ENCODE data around the gene STAP2. TPM values are rescaled to one million over a fixed set of nuclear protein-coding genes. Genes with fewer than 3 reads are reported as not detected.

Gene STAP2
- total RNA-seq, 2 experiments from 2014 or later: 1.7 to 1.8 TPM

DNA sequence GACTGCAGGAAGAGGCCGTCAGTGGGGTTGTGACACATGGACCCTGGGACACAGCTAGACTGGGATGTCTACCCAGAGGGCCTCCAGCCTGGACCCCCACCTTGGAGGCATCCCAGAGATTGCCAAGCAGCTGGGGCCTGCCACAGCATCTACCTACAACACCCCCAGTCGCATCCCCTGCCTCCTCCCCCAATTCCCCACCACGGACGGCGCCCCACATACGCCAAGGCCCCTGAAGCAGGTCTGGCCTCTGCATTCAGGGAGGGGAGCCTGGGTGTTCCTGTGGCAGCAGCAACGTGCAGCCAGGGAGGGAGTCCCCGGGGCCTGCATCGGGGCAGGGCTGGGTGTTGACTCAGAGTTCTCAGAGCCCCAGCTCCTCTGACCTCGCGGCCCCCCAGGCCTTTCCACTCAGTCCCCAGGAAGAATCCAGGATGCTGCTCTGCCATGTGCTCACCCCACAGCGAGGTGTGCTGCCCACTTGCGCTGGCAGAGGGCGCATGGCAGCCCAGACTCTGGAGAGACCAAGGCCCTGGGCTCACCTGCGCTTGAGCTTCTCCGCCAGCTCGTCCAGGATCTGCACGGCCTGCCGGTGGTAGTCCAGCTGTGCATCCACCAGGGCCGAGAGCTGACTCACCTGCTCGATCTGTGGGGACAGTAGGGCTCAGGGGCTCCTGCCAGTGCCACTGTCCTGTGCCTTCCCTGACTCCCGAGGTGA lies 24.4 kb upstream of the STAP2 start:
- H3K4me3 ChIP-seq (ENCODE audit: low read length): no peak overlapping the region
- ChIA-PET POLR2A (interaction anchor here (1.3 kb wide), 1 partner anchor 223 kb away, joined by 3 read pairs; no protein-coding TSS in a partner anchor), CTCF (interaction anchor here (1.3 kb wide), 1 partner anchor 10 kb away, joined by 3 read pairs; no protein-coding TSS in a partner anchor)
- peak in 1 of 14 experiments; percentile 32 for DNase-seq
- H3K36me3 ChIP-seq (ENCODE audit: insufficient read depth, low read length): peaks cover 81% of the 10 kb centered on the region
- no peak overlapping the region for H3K27ac Mint-ChIP-seq
- H3K27ac ChIP-seq (ENCODE audit: low read depth in 1 of 2, low read length in 2 of 2): no peak overlapping the region
- peaks cover 18% of the 10 kb centered on the region for H3K36me3 Mint-ChIP-seq (ENCODE audit: low read depth)
- no peaks in the 10 kb centered on the region for H3K27me3 Mint-ChIP-seq
- intact Hi-C loops (cut with DNase I, micrococcal nuclease): no loop called here
- H3K9me3 ChIP-seq (ENCODE audit: control insufficient read depth in 1 of 2, insufficient read depth in 1 of 2, low read length in 2 of 2): no peaks in the 10 kb centered on the region
- no peak for TF ChIP-seq CTCF (IDR thresholded peaks at IDR 0.05)
- ATAC-seq (ENCODE audit: poor library complexity): peak; percentile 28
- peaks cover 7% of the 10 kb centered on the region for H3K4me1 ChIP-seq (ENCODE audit: insufficient read depth, low read length)
- no peak overlapping the region for H3K4me3 Mint-ChIP-seq
- H3K9me3 Mint-ChIP-seq: no peaks in the 10 kb centered on the region
- no peaks in the 10 kb centered on the region for H3K27me3 ChIP-seq (ENCODE audit: control insufficient read depth in 1 of 2, insufficient read depth in 2 of 2, low read length in 2 of 2)
- H3K4me1 Mint-ChIP-seq (ENCODE audit: low read depth): peaks cover 3% of the 10 kb centered on the region

DNA sequence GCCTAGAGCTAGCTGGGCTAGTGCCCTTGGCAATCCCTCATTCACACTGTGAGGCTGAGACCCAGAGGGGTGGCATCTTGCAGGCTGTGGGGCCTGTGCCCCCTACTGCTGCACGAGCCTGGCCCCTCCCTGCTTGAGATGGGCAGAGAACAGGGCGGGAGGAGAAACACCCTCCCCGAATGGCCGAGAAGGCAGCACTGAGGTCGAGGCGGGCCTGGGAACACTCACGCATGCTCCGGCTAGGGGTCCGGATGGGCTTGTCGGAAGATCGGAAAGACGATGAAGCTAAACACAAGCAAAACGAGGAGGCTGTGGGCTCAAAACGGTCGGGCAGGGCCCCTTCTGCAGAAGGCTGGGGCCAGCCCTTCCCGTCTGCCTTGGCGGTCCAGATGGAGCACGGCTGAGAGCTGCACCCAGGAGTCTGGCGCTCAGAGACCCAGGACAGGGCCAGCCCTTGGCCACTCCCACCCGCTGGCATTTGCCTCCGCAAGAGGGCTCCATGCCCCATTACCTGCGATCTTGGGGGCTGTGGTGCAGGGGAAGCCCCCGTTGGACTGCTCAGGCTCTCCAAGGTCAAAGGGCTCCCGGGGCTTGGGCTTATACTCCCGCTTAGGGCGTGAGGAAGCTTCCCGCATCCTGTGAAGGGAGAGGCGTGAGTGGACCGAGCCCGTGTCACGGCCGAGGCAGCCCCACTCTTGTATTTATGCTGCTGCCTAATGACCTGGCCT lies 23.6 kb upstream of the STAP2 start:
- DNase-seq (peak in 1 of 14 experiments; percentile 28), ATAC-seq (ENCODE audit: poor library complexity) (no peak)
- Mint-ChIP-seq H3K27me3 (no peaks in the 10 kb centered on the region), H3K36me3 (ENCODE audit: low read depth) (peaks cover 18% of the 10 kb centered on the region), H3K9me3 (no peaks in the 10 kb centered on the region), H3K4me1 (ENCODE audit: low read depth) (no peaks in the 10 kb centered on the region), H3K27ac (no peak overlapping the region), H3K4me3 (no peak overlapping the region)
- Histone ChIP-seq H3K4me3 (ENCODE audit: low read length) (no peak overlapping the region), H3K4me1 (ENCODE audit: insufficient read depth, low read length) (peaks cover under 1% of the 10 kb centered on the region), H3K27me3 (ENCODE audit: control insufficient read depth in 1 of 2, insufficient read depth in 2 of 2, low read length in 2 of 2) (no peaks in the 10 kb centered on the region), H3K36me3 (ENCODE audit: insufficient read depth, low read length) (peaks cover 85% of the 10 kb centered on the region), H3K9me3 (ENCODE audit: control insufficient read depth in 1 of 2, insufficient read depth in 1 of 2, low read length in 2 of 2) (no peaks in the 10 kb centered on the region), H3K27ac (ENCODE audit: low read depth in 1 of 2, low read length in 2 of 2) (no peak overlapping the region)
- no peak for TF ChIP-seq CTCF (IDR thresholded peaks at IDR 0.05)
- intact Hi-C loops (cut with DNase I, micrococcal nuclease): no loop called here
- ChIA-PET POLR2A (interaction anchor here (1.3 kb wide), 1 partner anchor 222 kb away, joined by 3 read pairs; no protein-coding TSS in a partner anchor), CTCF (interaction anchor here (1.0 to 1.3 kb wide), 2 partner anchors 10 kb away, joined by 3 read pairs; no protein-coding TSS in a partner anchor)

DNA sequence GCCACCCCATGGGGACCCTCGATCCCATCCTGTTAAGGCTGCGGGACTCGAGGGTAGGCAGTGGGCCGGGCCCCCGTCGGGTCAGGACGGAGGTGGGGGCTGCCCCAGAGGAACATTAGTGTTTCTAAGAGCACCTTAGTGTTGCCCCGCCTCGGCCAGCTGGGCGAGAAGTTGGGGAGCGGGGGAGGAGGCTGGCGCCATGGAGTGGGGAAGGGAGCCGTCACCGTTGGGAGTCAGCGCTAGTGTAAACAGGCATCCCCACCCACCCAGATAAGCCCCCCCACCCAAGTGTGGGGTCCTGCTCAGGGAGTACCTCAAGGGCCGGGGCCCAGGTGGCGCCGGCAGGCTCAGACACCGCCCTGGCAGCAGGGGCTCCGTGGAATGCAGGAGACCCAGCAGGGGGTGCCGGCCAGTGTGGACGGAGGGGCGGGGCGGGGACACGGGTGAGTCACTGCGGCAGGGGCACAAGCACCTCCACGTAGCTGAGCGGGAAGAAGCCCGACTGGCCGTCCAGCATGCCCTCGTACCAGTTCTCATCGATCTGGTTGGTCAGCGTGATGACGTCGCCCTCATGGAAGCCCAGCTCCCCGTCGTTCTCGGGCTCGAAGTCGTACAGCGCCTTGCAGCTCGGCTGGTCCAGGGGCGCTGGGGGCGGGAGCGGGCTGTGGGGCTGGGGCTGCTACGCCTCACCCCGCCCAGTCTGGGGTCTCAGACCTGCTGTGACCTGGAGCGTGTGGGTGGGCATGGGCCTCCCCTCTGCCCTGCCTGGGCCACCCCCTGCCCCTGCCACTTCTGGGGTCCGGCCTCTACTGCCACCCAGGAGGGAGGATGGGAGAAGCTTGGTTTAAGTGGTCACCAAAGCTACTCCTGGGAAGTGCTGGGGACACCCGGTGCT lies 22.8 kb upstream of the STAP2 start:
- no peaks in the 10 kb centered on the region for H3K4me1 ChIP-seq (ENCODE audit: insufficient read depth, low read length)
- no peaks in the 10 kb centered on the region for H3K27me3 ChIP-seq (ENCODE audit: control insufficient read depth in 1 of 2, insufficient read depth in 2 of 2, low read length in 2 of 2)
- H3K9me3 ChIP-seq (ENCODE audit: control insufficient read depth in 1 of 2, insufficient read depth in 1 of 2, low read length in 2 of 2): no peaks in the 10 kb centered on the region
- H3K27ac ChIP-seq (ENCODE audit: low read depth in 1 of 2, low read length in 2 of 2): no peak overlapping the region
- DNase-seq: peak in 1 of 14 experiments; percentile 28
- no peaks in the 10 kb centered on the region for H3K9me3 Mint-ChIP-seq
- H3K36me3 ChIP-seq (ENCODE audit: insufficient read depth, low read length): peaks cover 80% of the 10 kb centered on the region
- no peak for ATAC-seq (ENCODE audit: poor library complexity)
- no peaks in the 10 kb centered on the region for H3K27me3 Mint-ChIP-seq
- no peak overlapping the region for H3K4me3 ChIP-seq (ENCODE audit: low read length)
- H3K36me3 Mint-ChIP-seq (ENCODE audit: low read depth): peaks cover 18% of the 10 kb centered on the region
- no peak overlapping the region for H3K27ac Mint-ChIP-seq
- CTCF ChIA-PET: interaction anchor here (1.0 kb wide), 1 partner anchor 9 kb away, joined by 3 read pairs; no protein-coding TSS in a partner anchor
- no peak for TF ChIP-seq CTCF (IDR thresholded peaks at IDR 0.05)
- intact Hi-C loops (cut with DNase I, micrococcal nuclease): no loop called here
- H3K4me1 Mint-ChIP-seq (ENCODE audit: low read depth): no peaks in the 10 kb centered on the region
- no peak overlapping the region for H3K4me3 Mint-ChIP-seq
- POLR2A ChIA-PET: interaction anchor here (1.3 kb wide), 1 partner anchor 221 kb away, joined by 3 read pairs; no protein-coding TSS in a partner anchor
